ENCODE data around the gene ZNF45. TPM values are rescaled to one million over a fixed set of nuclear protein-coding genes. Genes with fewer than 3 reads are reported as not detected.
A peak's percentile ranks its signal among the peaks of the same experiment; 100 is the strongest.

Gene ZNF45
- 14.4 to 18.8 TPM (median 15.5 TPM) in 3 replicates for total RNA-seq
- long read RNA-seq, partial matches to known transcripts, result 2 of 17 reads
- long read RNA-seq, other reads (novel, unspliced or antisense), result 13 of 17 reads

DNA sequence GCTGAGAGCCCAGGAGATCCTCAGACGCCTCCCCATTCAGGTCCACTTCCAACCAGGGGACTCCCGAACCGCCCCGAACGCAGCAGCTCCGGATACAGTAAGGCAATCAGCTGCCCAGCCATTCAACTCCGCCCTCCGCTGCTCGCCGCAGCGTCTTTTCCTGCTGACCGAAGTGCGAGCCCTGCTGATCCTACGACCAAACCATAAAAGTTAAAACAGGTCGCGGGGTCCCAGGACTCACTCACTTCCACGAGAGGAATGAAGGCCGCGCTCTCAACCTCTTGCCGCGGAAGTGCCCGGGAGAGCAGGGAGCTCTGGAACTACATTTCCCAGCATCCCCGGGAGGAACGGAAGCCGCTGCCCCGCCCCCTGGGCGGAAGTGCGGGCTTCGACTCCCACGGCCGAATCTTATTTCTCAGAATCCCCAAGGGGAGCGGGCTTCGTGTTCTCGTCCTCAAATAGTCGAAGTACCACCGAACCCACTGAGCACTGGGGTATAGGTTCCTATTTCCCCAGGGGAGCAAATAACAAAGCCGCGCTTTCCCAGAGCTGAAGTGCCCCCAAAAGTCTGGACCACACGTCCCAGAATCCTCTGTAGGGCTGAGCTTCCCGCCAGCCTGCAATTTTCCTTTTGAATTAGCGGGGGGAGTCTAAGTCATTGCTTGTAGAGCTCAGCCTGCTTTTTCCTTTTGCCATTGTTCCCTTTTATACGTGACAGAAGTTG is at the start of gene ZNF45:
TSS of gene ZNF45 (minus strand) at position 298 of the 724 bp plus-strand sequence. CDS start 13,097 bp downstream, outside the sequence.
- Mint-ChIP-seq H3K27me3 (ENCODE audit: low read depth) (no peaks in the 10 kb centered on the region), H3K27ac (ENCODE audit: unreplicated experiment) (peak within 1 kb of the TSS; percentile 95), H3K9me3 (ENCODE audit: low read depth) (peaks cover 5% of the 10 kb centered on the region), H3K36me3 (ENCODE audit: low read depth) (peaks cover 16% of the 10 kb centered on the region), H3K4me3 (ENCODE audit: unreplicated experiment) (peak within 1 kb of the TSS; percentile 92), H3K4me1 (ENCODE audit: low read depth) (peaks cover 17% of the 10 kb centered on the region)
- TF ChIP-seq, protein P1, sequence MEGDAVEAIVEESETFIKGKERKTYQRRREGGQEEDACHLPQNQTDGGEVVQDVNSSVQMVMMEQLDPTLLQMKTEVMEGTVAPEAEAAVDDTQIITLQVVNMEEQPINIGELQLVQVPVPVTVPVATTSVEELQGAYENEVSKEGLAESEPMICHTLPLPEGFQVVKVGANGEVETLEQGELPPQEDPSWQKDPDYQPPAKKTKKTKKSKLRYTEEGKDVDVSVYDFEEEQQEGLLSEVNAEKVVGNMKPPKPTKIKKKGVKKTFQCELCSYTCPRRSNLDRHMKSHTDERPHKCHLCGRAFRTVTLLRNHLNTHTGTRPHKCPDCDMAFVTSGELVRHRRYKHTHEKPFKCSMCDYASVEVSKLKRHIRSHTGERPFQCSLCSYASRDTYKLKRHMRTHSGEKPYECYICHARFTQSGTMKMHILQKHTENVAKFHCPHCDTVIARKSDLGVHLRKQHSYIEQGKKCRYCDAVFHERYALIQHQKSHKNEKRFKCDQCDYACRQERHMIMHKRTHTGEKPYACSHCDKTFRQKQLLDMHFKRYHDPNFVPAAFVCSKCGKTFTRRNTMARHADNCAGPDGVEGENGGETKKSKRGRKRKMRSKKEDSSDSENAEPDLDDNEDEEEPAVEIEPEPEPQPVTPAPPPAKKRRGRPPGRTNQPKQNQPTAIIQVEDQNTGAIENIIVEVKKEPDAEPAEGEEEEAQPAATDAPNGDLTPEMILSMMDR (IDR thresholded peaks at IDR 0.05), result peak; percentile 20
- DNase-seq (ENCODE audit: low spot score), result peak; percentile 95

DNA sequence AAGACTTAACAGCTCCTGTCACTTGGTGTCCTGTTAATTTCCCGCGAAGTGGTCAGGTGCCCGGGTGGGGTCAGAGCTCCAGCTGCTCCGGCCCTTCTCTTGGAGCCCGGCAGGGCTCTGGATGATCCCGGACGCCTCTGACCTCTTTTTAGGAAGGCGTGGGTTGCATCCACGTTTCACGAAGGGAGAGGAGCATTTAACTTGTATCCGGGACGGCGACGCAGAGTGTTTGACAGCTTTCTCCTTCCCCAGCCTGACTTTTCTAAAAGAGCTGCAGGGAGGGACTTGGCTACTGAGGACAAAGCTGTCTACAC is 49.6 kb upstream of the ZNF45 start:
- no peaks in the 10 kb centered on the region for H3K27me3 Mint-ChIP-seq (ENCODE audit: low read depth)
- TF ChIP-seq, protein P1 (IDR thresholded peaks at IDR 0.05), result no peak
- H3K36me3 Mint-ChIP-seq (ENCODE audit: low read depth), result peaks cover 15% of the 10 kb centered on the region
- peaks cover 13% of the 10 kb centered on the region for H3K4me1 Mint-ChIP-seq (ENCODE audit: low read depth)
- H3K27ac Mint-ChIP-seq (ENCODE audit: unreplicated experiment), result peak overlapping the region; percentile 99
- no peak for DNase-seq (ENCODE audit: low spot score)
- H3K9me3 Mint-ChIP-seq (ENCODE audit: low read depth), result peaks cover 22% of the 10 kb centered on the region
- H3K4me3 Mint-ChIP-seq (ENCODE audit: unreplicated experiment), result peak overlapping the region; percentile 99

DNA sequence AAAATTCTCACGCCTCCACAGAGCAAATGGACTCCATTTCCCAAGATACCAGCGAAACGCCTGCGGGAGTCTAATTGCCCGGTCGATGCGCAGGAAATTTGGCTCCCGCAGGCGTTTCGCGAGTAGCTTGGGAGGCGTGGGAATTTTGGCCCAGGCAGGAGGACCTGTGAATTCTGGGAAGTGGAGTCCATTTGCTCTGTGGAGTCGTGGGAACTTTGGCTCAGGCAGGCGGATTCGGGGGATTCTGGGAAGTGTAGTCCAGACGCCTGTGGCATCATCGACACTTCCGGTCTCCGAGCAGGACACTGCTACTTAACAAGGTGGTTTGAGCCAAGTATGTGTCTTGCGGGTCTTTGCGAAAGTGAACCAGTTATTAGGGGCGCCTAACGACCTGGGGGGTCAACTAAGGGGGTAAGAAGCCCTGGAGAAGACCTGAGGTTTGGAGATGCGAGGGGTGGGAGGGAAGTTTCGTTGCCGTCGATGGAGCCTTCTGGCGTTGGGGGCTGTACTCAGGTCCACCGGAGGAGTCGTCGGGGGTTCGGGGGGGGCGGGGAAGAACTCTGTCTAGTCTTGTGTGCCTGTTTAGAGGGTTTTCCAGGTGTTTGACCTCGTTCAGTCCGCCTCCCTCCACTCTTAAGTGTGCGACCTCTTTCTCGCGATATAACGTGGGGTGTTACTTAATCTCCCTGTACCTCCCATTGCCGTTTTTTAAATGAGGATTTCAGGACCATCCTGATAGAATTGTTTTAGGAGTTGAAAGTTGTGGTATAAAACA is 49.0 kb upstream of the ZNF45 start, which contains the start of gene ZNF155:
TSS of gene ZNF155 (plus strand) at position 277 of the 775 bp plus-strand sequence. CDS start 4,356 bp downstream, outside the sequence.
- Mint-ChIP-seq H3K36me3 (ENCODE audit: low read depth) (peaks cover 12% of the 10 kb centered on the region), H3K9me3 (ENCODE audit: low read depth) (peaks cover 24% of the 10 kb centered on the region), H3K4me1 (ENCODE audit: low read depth) (peaks cover 13% of the 10 kb centered on the region), H3K27me3 (ENCODE audit: low read depth) (no peaks in the 10 kb centered on the region), H3K4me3 (ENCODE audit: unreplicated experiment) (peak within 1 kb of the TSS; percentile 99), H3K27ac (ENCODE audit: unreplicated experiment) (peak within 1 kb of the TSS; percentile 99)
- TF ChIP-seq, protein P1 (IDR thresholded peaks at IDR 0.05), result no peak
- DNase-seq (ENCODE audit: low spot score), result no peak

DNA sequence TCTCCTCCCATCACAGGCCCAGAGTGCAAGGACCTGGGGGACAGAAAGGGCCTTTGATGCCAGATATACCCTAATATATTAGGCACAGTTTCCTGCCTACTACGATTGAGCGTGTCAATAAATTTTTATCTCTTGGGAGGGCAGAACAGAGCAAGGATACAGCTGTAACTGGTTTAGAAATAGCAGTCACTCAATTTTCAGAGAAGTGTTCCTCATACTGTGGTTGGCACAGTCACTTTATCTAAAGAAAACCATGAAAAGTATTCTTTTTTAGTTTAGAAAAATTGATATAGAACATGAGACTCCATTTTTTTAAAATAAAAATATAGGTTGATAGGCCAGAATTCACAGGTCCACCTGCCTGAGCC is 48.4 kb upstream of the ZNF45 start:
- H3K9me3 Mint-ChIP-seq (ENCODE audit: low read depth), result peaks cover 28% of the 10 kb centered on the region
- TF ChIP-seq, protein P1 (IDR thresholded peaks at IDR 0.05), result no peak
- no peak for DNase-seq (ENCODE audit: low spot score)
- no peaks in the 10 kb centered on the region for H3K27me3 Mint-ChIP-seq (ENCODE audit: low read depth)
- peaks cover 9% of the 10 kb centered on the region for H3K36me3 Mint-ChIP-seq (ENCODE audit: low read depth)
- H3K4me1 Mint-ChIP-seq (ENCODE audit: low read depth), result peaks cover 13% of the 10 kb centered on the region
- H3K4me3 Mint-ChIP-seq (ENCODE audit: unreplicated experiment), result peak overlapping the region; percentile 99
- H3K27ac Mint-ChIP-seq (ENCODE audit: unreplicated experiment), result peak overlapping the region; percentile 99

DNA sequence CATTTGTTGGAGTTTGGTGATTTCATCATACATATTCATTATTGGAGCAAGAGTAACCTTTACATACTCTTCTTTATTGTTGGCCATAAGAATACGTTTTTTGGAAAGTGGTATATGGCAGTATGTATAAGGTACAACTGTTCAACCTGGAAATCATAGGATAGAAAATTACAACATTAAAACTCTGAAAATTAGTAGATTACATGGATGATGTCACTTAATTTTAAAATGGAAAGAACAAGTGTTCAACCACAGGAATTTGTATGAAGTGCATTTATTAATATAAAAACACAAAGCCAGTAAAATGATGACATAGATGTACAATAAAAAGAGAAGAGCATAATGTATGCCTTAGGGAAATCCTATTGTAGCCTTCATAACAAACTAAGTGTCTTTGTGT is 41.6 kb upstream of the ZNF45 start:
- Mint-ChIP-seq H3K9me3 (ENCODE audit: low read depth) (peaks cover 80% of the 10 kb centered on the region), H3K27me3 (ENCODE audit: low read depth) (no peaks in the 10 kb centered on the region), H3K27ac (ENCODE audit: unreplicated experiment) (no peak overlapping the region), H3K4me1 (ENCODE audit: low read depth) (no peaks in the 10 kb centered on the region), H3K36me3 (ENCODE audit: low read depth) (peaks cover 44% of the 10 kb centered on the region), H3K4me3 (ENCODE audit: unreplicated experiment) (no peak overlapping the region)
- TF ChIP-seq, protein P1 (IDR thresholded peaks at IDR 0.05), result no peak
- DNase-seq (ENCODE audit: low spot score), result no peak

Measured in chondrocyte (in vitro differentiated cells).